ENCODE results near the gene ZNF787. TPM values are rescaled to one million over a fixed set of nuclear protein-coding genes. Genes with fewer than 3 reads are reported as not detected.
"Not testable (repeated sequence)": the region's sequence is repeated elsewhere in the genome, so short reads cannot be mapped to it uniquely, and the experiment has no call there.

ZNF787 gene
- total RNA-seq, 1 donor from 2014 or later: 30.0 TPM

DNA sequence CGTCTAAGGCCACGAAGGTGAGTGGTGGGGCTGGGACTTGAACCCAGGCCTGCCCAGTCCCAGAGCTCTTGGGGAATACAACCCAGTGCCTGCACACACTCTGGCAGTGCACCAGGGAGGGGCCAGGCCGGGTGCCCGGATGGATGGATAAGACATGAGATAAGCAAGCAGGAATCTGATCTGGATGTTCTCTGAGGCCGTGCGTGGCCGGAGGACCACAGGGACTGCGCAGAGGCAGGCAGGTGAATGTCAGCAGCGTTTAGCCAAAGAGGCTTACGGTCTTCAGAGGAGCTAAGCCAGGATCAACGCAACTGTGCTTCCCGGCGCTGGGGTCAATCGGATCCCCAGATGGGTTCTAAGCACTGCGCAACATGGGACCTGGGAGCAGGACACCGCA lies 1.5 kb downstream of the ZNF787 start:
- DNase-seq: peak; percentile 50

- no peak for DNase-seq
Measured at GRCh38 chr19:56118666-56119581, 2.2 kb downstream of the ZNF787 start.

- no peak for DNase-seq
Measured at GRCh38 chr19:56117889-56118288, 3.2 kb downstream of the ZNF787 start.

- DNase-seq: no peak
Measured at GRCh38 chr19:56117376-56117884, 3.7 kb downstream of the ZNF787 start.

GRCh38 chr19:56116606-56117005 lies 4.5 kb downstream of the ZNF787 start:
- DNase-seq: no peak

GRCh38 chr19:56115490-56115889 lies 5.6 kb downstream of the ZNF787 start:
- DNase-seq: no peak

DNA sequence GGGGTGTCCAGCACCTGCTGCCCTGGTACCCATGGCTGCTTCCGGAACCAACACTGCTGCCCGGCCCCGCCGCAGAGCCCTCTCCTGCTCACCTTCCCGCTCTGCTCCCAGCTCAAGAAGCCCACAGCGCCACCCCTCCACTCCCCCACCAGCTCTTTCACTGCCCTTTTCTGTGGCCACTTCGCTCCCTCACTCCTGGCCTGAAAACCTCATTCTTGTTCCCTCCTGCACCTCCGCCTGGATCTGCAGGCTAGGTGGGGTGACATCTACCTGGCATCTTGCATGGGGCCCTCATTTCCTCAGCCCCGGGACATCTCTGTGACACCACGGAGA lies 6.4 kb downstream of the ZNF787 start:
- DNase-seq: no peak

DNA sequence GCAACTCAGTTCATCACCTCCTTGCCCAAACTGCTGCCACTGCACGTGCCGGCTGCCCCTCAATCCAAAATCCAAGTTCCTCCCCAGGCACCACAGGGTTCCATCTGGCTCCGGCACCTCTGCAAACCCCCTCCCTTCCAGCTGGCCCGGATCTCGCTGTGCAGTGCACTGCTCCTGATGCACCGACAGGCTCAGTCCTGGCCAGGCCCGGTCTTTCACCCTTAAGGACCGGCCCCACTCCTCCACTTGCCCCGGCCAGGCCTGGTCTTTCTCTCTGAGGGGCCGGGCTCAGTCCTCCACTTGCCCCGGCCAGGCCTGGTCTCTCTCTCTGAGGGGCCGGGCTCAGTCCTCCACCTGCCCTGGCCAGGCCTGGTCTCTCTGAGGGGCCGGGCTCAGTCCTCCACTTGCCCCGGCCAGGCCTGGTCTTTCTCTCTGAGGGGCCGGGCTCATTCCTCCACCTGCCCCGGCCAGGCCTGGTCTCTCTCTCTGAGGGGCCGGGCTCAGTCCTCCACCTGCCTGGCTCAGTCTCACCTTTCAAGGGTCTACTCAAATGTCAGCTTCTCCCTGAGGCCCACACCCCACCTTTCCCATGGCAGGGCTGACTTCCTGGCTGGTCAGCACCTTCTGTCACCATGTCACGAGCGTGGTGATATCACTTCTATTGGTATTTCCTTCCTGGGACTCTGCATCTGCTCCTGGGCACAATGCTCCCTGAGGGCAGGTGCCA lies 6.9 kb downstream of the ZNF787 start:
- no peak for DNase-seq

DNA sequence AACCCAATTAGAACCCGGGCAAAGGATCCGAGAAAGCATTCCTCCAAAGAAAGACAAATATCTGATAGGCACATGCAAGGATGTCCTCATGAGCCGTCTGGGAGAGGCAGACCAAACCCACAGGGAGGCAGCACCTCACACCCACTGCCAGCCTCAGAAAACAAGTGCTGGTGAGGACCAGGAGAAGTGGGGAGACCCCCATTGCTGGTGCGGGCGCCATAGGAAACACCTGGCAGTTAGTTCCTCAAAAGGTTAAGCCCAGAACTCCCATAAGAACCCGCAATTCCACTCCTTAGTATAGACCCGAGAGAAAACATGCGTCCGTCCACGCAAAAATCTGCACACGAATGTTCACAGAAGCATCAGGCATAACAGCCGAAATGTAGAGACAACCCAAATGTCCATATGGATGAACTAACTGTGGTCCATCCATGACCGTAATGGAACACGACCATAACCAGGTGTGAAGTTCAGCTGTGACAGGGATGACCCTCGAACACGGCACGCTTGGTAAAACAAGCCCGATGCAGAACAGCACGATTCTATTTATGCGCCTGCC lies 7.9 kb downstream of the ZNF787 start:
- DNase-seq: no peak

GRCh38 chr19:56112313-56112709 lies 8.8 kb downstream of the ZNF787 start:
- peak; percentile 28 for DNase-seq

DNA sequence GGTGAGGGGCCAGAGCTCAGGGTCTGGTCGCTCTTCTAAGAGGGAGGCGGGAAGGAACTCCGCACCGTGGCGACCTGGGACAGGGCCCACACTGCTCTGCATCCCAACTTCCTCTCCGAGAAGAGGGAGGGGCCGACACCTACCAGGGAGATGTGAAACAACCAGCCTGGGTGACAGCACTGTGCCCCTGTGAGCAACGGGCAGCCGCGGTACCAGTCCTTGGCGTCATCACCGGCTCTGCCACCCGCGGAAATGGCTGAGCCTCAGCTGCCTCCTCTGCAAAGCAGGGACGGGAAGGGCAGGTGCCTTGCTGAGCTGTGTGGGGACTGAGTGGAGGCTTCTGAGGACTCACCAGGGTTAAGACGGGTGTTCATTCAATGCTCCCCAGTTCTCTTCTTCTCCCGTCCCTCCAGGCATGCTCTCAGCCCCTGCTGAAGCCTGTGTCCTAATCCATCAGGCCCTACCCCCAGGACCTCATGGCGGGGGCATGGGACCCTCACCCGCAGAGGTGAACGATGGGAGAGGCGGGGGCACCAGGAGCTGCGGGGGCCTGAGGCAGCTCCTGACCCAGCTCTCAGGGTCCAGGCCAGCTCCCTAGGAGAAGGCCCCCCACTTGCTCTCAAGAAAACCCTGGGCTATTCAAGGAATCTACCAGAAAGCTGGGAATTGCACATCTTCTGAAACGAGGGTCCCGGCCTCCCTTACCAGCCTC lies 9.3 kb downstream of the ZNF787 start:
- peak; percentile 34 for DNase-seq

DNA sequence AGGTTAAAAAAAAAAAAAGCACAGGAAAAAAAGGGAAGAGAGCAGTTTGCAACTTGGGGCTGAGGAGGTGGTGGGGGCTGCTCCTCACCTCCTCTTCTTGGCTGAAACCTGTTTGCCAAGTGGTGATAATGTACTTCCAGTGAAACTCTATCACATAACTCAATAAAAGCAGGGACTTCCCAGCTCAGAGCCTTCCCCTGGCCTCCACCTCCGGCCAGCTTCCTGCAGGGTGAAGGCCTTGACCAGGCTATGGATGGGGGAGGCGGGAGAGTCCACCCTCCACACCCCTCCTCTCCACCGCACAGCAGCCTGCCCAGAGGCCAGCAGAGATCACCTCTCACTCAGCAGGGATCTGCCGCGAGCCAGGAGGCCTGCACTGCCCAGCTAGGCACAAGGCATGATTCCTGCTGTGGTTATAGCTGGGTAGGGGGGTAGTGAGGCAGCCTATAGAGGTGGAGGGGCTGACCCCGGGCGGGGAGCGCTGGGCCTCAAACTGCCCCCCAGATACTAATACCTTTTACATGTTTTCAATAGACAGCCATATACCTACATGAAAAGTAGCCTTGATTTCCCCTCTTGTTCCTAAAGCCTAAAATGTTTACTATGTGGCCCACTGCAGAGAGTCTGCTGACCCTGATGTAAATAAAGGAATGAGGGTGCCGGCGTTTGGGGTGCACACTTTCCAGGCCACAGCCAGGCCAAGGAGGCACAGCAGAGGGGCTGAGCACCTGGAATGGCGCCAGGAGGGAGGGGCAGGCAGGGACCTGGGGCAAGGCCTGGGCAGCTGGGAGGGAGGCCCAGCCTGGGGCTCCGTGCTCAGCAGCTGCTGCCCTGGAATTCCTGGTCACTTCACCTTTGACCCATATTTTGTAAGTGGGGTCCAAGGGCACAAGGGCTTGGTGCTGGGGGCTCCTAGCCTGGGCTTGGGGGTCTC lies 10.3 kb downstream of the ZNF787 start:
- DNase-seq: peak; percentile 72

GRCh38 chr19:56109226-56109625 lies 11.9 kb downstream of the ZNF787 start:
- no peak for DNase-seq

DNA sequence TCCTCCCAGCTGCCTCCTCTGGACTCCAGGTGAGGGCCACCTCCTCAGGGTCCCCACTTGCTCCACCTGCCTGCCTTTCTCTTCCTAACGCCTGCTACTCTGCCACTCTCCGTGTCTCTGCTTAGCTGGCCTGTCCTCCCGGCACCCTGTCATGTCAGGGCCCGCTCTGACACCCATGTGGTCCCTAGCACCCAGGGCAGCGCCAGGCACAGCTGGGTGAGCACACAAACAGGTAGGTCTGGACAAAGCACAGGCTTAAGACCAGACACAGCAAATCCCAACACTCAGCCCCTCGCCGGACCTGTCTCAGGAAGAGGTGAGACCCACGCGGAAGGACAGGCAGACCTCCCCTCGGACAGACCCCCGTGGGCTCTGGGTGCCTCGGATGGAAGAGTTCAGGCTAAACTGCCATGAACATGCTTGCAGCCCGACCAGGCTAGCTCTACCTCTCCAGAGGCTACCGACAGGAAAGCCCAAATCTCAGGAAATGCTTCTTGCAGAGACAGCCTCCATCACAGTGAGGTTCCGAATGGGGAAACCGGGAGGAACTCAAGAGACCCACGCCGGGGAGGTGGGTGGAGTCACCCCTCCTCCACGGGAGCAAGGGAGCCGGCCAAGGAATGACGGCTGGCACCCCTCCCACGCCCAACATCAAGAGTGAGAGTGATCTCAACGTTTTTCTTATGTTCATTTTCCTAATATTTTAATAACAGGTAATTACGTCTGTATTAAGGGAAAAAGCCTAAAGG lies 12.5 kb downstream of the ZNF787 start:
- DNase-seq: no peak

GRCh38 chr19:56107626-56108351 lies 13.3 kb downstream of the ZNF787 start:
- DNase-seq: no peak

- no peak for DNase-seq
Measured at GRCh38 chr19:56106993-56107392, 14.1 kb downstream of the ZNF787 start.

DNA sequence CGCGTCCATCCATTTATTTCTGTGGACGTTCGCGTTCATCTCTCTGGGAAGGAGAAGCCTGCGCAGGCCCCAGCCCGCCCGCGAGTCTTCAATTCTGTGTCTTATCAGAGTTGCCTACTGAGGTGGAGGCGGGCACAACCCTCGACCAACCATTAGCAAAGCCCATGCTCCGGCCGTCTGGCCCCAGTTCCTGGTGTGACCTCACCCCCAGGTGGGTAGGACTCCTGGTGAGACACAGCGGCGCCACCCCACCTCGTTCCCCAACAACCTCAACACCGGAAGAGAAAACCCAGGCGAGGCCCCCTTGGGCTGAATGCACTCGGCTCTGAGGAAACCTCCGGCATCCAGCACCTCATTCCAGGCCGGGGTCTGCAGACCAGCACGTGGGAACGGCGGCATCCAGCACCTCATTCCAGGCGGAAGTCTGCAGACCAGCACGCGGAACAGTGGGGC lies 14.7 kb downstream of the ZNF787 start:
- no peak for DNase-seq

DNA sequence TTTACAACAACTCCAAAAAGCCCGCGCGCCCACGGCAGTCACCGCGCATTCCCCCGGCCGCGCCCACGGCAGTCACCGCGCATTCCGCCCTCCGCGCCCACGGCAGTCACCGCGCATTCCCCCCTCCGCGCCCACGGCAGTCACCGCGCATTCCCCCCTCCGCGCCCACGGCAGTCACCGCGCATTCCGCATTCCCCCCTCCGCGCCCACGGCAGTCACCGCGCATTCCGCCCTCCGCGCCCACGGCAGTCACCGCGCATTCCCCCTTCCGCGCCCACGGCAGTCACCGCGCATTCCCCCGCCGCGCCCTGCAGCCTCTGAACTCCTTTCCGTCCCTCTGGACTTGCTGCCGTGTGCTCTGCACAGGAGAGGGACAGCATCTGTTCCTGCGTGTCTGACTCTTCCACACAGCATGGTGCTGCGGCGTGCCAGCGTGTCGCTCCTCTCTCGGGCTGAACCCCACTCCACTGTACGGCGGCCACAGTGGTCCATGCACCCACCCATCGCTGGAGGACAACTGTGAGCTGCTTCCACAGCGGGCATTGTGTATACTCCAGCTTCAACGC lies 15.2 kb downstream of the ZNF787 start:
- DNase-seq: not testable (repeated sequence)

DNA sequence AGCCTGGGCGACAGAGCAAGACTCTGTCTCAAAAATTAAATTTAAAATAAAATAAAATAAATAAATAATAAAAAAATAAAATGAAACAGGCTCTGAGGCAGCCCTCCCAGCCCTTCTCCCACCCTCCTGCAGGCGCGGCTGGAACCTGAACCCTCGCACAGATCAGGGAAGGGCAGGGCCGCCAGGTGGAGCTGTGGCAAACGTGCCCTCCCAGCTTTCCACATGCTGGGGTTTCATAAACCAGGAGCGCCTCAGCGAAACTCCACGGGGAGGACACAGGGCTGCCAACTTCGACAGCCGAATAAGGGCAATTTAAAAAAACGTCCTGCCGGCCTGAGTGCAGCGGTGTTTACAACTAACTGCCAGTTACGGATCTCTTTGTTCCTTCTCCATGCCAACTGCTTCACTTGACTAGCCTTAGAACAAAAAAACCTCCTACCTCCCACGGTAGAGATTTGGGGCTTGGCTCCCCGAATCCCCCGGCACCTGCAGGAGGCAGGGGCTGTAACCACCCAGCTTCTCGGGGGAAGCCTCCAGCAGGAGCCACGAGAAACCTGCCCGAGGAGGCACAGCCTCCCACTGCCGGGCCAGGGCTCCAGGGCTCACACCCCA lies 15.9 kb downstream of the ZNF787 start:
- DNase-seq: peak; percentile 86

Measured in dermis blood vessel endothelial cell (primary cell).